GM12878 (cell line): ENCODE data around the gene ALAS1. TPM values are rescaled to one million over a fixed set of nuclear protein-coding genes. Genes with fewer than 3 reads are reported as not detected.

ENCODE experiments used
- ATF7 ChIP-seq: fragments of 450-650 bp; IDR thresholded peaks from 2 replicates; pipeline ENCODE4 v1.6.1; 2016; ENCODE audit warnings: low read depth, mild to moderate bottlenecking
- BCL11A ChIP-seq: IDR thresholded peaks from 2 replicates; pipeline ENCODE4 v1.6.1; 2011; ENCODE audit warnings: low read depth, low read length
- CREM ChIP-seq: IDR thresholded peaks from 2 replicates; pipeline ENCODE4 v1.6.1; 2014; ENCODE audit warnings: antibody characterized with exemption, low read depth
- E4F1 ChIP-seq: fragments of 450-650 bp; IDR thresholded peaks from 2 replicates; pipeline ENCODE4 v1.6.1; 2018; ENCODE audit warnings: borderline replicate concordance, mild to moderate bottlenecking; ENCODE audit not compliant: partially characterized antibody
- FOXM1 ChIP-seq: IDR thresholded peaks from 2 replicates; pipeline ENCODE4 v1.6.1; 2012; ENCODE audit warnings: low read depth, mild to moderate bottlenecking, inconsistent platforms, low read length, moderate library complexity
- GABPA ChIP-seq: IDR thresholded peaks from 2 replicates; pipeline ENCODE4 v1.6.1; 2014; ENCODE audit warnings: antibody characterized with exemption, low read depth, mild to moderate bottlenecking, inconsistent platforms
- IKZF1 ChIP-seq: fragments of 450-650 bp; conservative IDR thresholded peaks from 2 replicates; pipeline ENCODE4 v1.6.1; 2017; ENCODE audit warnings: antibody characterized with exemption, mild to moderate bottlenecking
- IRF3 ChIP-seq: fragments of 450-650 bp; IDR thresholded peaks from 2 replicates; pipeline ENCODE4 v1.6.1; 2014; ENCODE audit warnings: mild to moderate bottlenecking
- KLF5 ChIP-seq: fragments of 450-650 bp; IDR thresholded peaks from 2 replicates; pipeline ENCODE4 v1.6.1; 2014; ENCODE audit warnings: mild to moderate bottlenecking; ENCODE audit not compliant: partially characterized antibody
- MTA2 ChIP-seq: fragments of 450-650 bp; IDR thresholded peaks from 2 replicates; pipeline ENCODE4 v1.6.1; 2016; ENCODE audit warnings: low read depth, mild to moderate bottlenecking, moderate library complexity
- MYB ChIP-seq: fragments of 150-350 bp; IDR thresholded peaks from 2 replicates; pipeline ENCODE4 v1.6.1; 2014; ENCODE audit warnings: mild to moderate bottlenecking, low read depth, low read length, borderline replicate concordance
- NBN ChIP-seq: fragments of 450-650 bp; IDR thresholded peaks from 2 replicates; pipeline ENCODE4 v1.6.1; 2016
- PAX5 ChIP-seq: IDR thresholded peaks from 2 replicates; pipeline ENCODE4 v1.6.1; 2011; ENCODE audit warnings: low read depth, low read length, borderline replicate concordance
- POU2F2 ChIP-seq: IDR thresholded peaks from 3 replicates; pipeline ENCODE4 v1.6.1; 2011; ENCODE audit warnings: low read depth, mild to moderate bottlenecking, low read length, borderline replicate concordance
- SREBF1 ChIP-seq: IDR thresholded peaks from 2 replicates; pipeline ENCODE4 v1.6.1; 2012; ENCODE audit warnings: mild to moderate bottlenecking, low read length
- SRF ChIP-seq, 2 experiments: IDR thresholded peaks; 2 replicates each; pipeline ENCODE4 v1.6.1; 2011; ENCODE audit warnings: low read depth in 2 of 2, low read length in 2 of 2, mild to moderate bottlenecking in 1 of 2, moderate library complexity in 1 of 2
- SUZ12 ChIP-seq: fragments of 200-600 bp; sonication (generic); IDR thresholded peaks from one replicate; pipeline ENCODE4 v1.6.1; 2018; ENCODE audit warnings: antibody characterized with exemption, mild to moderate bottlenecking; ENCODE audit not compliant: unreplicated experiment
- TCF12 ChIP-seq: IDR thresholded peaks from 2 replicates; pipeline ENCODE4 v1.6.1; 2011; ENCODE audit warnings: low read depth, mild to moderate bottlenecking, low read length
- WRNIP1 ChIP-seq: IDR thresholded peaks from 2 replicates; pipeline ENCODE4 v1.6.1; 2011; ENCODE audit warnings: low read depth, low read length, improper control_type of control experiment, borderline replicate concordance
- polyA plus RNA-seq, 11 experiments: library from polyadenylated mRNA; depleted of rRNA in 4 of 11; unstranded in 6 of 11; stranded (reverse) in 5 of 11; fragments of >200 nt; fragmentation: Nextera tagmentation in 4 of 11; fragmentation: Illumina TruSeq in 1 of 11; extraction: Ambion mirVana in 4 of 11; extraction: Trizol in 1 of 11; gene quantifications; 1 replicate in 1 of 11; 2 replicates in 10 of 11; pipeline versions ENCODE4 v1.2.1 to v1.2.3, GENCODE V29; 2011 to 2016; ENCODE audit warnings: inconsistent platforms in 2 of 11, missing spikeins in 2 of 11, low read depth in 1 of 11
- total RNA-seq, 4 experiments: library from RNA; depleted of rRNA in 3 of 4; stranded (reverse); fragments of >200 nt in 3 of 4; fragmentation: Illumina TruSeq in 1 of 4; extraction: Trizol in 1 of 4; gene quantifications; 2 replicates each; pipeline versions ENCODE4 v1.2.1 to v1.2.3, GENCODE V29; 2013 to 2021
- TF ChIP-seq, protein P1 (sequence below): fragments of 450-650 bp; IDR thresholded peaks from 2 replicates; pipeline ENCODE4 v1.6.1; 2017; ENCODE audit warnings: antibody characterized with exemption, mild to moderate bottlenecking, moderate library complexity
- TF ChIP-seq, protein P2 (sequence below): IDR thresholded peaks from 2 replicates; pipeline ENCODE4 v1.6.1; 2011; ENCODE audit warnings: low read depth, low read length, improper control_type of control experiment, borderline replicate concordance

Gene ALAS1
- total and polyA plus RNA-seq, 10 of the 15 experiments (the other 5 are each of a cell fraction or from before 2014, with no cell fraction given), result 69.9 to 115 (median 94.1) TPM

GRCh38 chr3:52253314-52254304 lies 55.6 kb downstream of the ALAS1 start (continued):
- TF ChIP-seq MTA2 (peak; percentile 75; the same call in 1 of the 2 replicates), BCL11A (peak; percentile 61; the same call in 1 of the 2 replicates), ATF7 (peak; percentile 92), MYB (no peak), KLF5 (no peak), IRF3 (no peak), SRF (IDR thresholded peaks at IDR 0.05; ENCODE audit: low read depth in 2 of 2, low read length in 2 of 2) (0 out of 4 replicates have a peak, but pooled peaks of 1 of the 2 experiments have one; percentile 25), GABPA (no peak), FOXM1 (peak; percentile 43; the same call in 1 of the 2 replicates), E4F1 (no peak), CREM (peak; percentile 83), TCF12 (no peak), POU2F2 (peak; percentile 9; the same call in 2 of the 3 replicates), WRNIP1 (no peak), NBN (peak; percentile 94), SUZ12 (no peak), SREBF1 (no peak), PAX5 (peak; percentile 52; the same call in 1 of the 2 replicates), IKZF1 (peak; percentile 85)
- TF ChIP-seq, protein P1, sequence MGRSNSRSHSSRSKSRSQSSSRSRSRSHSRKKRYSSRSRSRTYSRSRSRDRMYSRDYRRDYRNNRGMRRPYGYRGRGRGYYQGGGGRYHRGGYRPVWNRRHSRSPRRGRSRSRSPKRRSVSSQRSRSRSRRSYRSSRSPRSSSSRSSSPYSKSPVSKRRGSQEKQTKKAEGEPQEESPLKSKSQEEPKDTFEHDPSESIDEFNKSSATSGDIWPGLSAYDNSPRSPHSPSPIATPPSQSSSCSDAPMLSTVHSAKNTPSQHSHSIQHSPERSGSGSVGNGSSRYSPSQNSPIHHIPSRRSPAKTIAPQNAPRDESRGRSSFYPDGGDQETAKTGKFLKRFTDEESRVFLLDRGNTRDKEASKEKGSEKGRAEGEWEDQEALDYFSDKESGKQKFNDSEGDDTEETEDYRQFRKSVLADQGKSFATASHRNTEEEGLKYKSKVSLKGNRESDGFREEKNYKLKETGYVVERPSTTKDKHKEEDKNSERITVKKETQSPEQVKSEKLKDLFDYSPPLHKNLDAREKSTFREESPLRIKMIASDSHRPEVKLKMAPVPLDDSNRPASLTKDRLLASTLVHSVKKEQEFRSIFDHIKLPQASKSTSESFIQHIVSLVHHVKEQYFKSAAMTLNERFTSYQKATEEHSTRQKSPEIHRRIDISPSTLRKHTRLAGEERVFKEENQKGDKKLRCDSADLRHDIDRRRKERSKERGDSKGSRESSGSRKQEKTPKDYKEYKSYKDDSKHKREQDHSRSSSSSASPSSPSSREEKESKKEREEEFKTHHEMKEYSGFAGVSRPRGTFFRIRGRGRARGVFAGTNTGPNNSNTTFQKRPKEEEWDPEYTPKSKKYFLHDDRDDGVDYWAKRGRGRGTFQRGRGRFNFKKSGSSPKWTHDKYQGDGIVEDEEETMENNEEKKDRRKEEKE, result no peak
- TF ChIP-seq, protein P2, sequence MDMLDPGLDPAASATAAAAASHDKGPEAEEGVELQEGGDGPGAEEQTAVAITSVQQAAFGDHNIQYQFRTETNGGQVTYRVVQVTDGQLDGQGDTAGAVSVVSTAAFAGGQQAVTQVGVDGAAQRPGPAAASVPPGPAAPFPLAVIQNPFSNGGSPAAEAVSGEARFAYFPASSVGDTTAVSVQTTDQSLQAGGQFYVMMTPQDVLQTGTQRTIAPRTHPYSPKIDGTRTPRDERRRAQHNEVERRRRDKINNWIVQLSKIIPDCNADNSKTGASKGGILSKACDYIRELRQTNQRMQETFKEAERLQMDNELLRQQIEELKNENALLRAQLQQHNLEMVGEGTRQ, result no peak
